Heart left ventricle (tissue), 16 donors: ENCODE data around the gene DIRAS1. TPM values are rescaled to one million over a fixed set of nuclear protein-coding genes. Genes with fewer than 3 reads are reported as not detected.

Experiments
- ATAC-seq, 4 donors: fragments of 200-7000 bp; cut with Tn5 transposase; one replicate each; pipeline ENCODE4 v1.9.1; 2020 to 2022; ENCODE audit warnings: moderate library complexity in 4 of 4, mild to moderate bottlenecking in 3 of 4, moderate number of reproducible peaks in 1 of 4
- DNase-seq, 5 donors: peaks; one replicate each; pipeline ENCODE4 v3.0.0-alpha.2; 2020
- H3K27ac ChIP-seq, 12 donors: fragments of 200-600 bp; sonication (generic) in 4 of 12; one replicate each; pipeline versions ENCODE4 v1.5.0 to v1.8.0; 2016 to 2022; ENCODE audit warnings: mild to moderate bottlenecking in 2 of 12
- H3K27me3 ChIP-seq, 9 donors: fragments of 200-600 bp; sonication (generic) in 2 of 9; one replicate each; pipeline versions ENCODE4 v1.5.1 to v1.8.0; 2016 to 2022; ENCODE audit warnings: mild to moderate bottlenecking in 3 of 9
- H3K36me3 ChIP-seq, 9 donors: fragments of 200-600 bp; sonication (generic) in 2 of 9; one replicate each; pipeline versions ENCODE4 v1.5.0 to v1.8.0; 2018 to 2022; ENCODE audit warnings: mild to moderate bottlenecking in 2 of 9
- H3K4me1 ChIP-seq, 12 donors: fragments of 200-600 bp; sonication (generic) in 4 of 12; one replicate each; pipeline versions ENCODE4 v1.5.0 to v1.8.0; 2016 to 2022; ENCODE audit warnings: mild to moderate bottlenecking in 3 of 12
- H3K4me3 ChIP-seq, 12 donors: fragments of 200-600 bp; sonication (generic) in 4 of 12; one replicate each; pipeline versions ENCODE4 v1.5.0 to v1.8.0; 2017 to 2022; ENCODE audit warnings: mild to moderate bottlenecking in 9 of 12, moderate library complexity in 4 of 12
- H3K9me3 ChIP-seq, 12 donors: fragments of 200-600 bp; sonication (generic) in 4 of 12; one replicate each; pipeline versions ENCODE4 v1.5.0 to v1.8.0; 2016 to 2022; ENCODE audit warnings: mild to moderate bottlenecking in 1 of 12
- CTCF ChIP-seq, 12 donors: fragments of 200-600 bp; sonication (generic) in 4 of 12; IDR thresholded peaks; one replicate each; pipeline versions ENCODE4 v1.5.0 to v1.8.0; 2018 to 2022; ENCODE audit warnings: antibody characterized with exemption in 12 of 12, mild to moderate bottlenecking in 5 of 12
- POLR2A ChIP-seq, 2 donors: fragments of 450-650 bp; IDR thresholded peaks; one replicate each; pipeline ENCODE4 v1.6.1; 2017; ENCODE audit warnings: antibody characterized with exemption in 2 of 2, mild to moderate bottlenecking in 2 of 2, moderate library complexity in 2 of 2
- WGBS, 4 donors: extraction: QIAGEN DNeasy Blood & Tissue Kit in 2 of 4; methylation state at CpG; one replicate each; pipeline versions ENCODE4 v1.1.5 to v1.1.7; 2013 to 2018; 5-methylcytosine and 5-hydroxymethylcytosine counted together
- intact Hi-C, 10 donors: fragments of 100-400 bp; cut with DNase I; formaldehyde crosslinking; loops; one replicate each; pipeline versions ENCODE4 v1.11.1 to v1.14.2; 2022
- polyA plus RNA-seq, 2 donors: library from polyadenylated mRNA; stranded (reverse); fragments of 200-250 nt; gene quantifications; one replicate each; pipeline ENCODE4 v1.2.3, GENCODE V29; 2013
- total RNA-seq, 9 donors: library from RNA; depleted of rRNA in 2 of 9; stranded (reverse); fragments of >200 nt in 2 of 9; fragmentation: NEBNext Ultra II Directional in 3 of 9; extraction: Animal tissue kit (Norgen Biotek cat#: 25700) in 3 of 9; gene quantifications; one replicate each; pipeline versions ENCODE4 v1.1.0 to v1.2.4, GENCODE V29; 2016 to 2023
- donor health status: ischemic (EF 13 %, LVEDD 7.1; RV severe dilation, severe dysfunction).
- donor health status: healthy with polysubstance abuse.
- donor health status: DM: no; HTN: yes; CAD: no.
- donor health status: DM: no; HTN: no; CAD: no.
- donor health status: ischemic (EF 25% LVEDD 6.9; RV normal size, moderate dysfunction).
- donor health status: ischemic (EF 25% LVEDD 5.7; RV mildly dilated, moderate dysfunction).
- donor health status: healthy.
- donor health status: DM: yes; HTN: yes; CAD: no.
- donor health status: ischemic (EF 35%, LVEDD 5.7; RV mildly dilated, moderate dysfunction).
- donor health status: nonischemic (EF 11% LVEDD 7.7; RV severe dilation, severe dysfunction).
- donor health status: DM: yes; HTN: yes; CAD: no.
- donor health status: PGD.
- donor health status: ischemic (EF 29% LVEDD 5.4; RV normal size, mild dysfunction).
- donor health status: nonischemic (EF 23%, LVEDD 6.1; RV moderate dilation, normal function).

The DIRAS1 gene
- total and polyA plus RNA-seq, 11 donors = 77.4 to 191 (median 142) TPM

GRCh38 chr19:2701361-2702169, 19.6 kb downstream of the DIRAS1 start:
- Histone ChIP-seq H3K4me3 (peak overlapping the region in 11 of 12 donors; percentile 20 to 81 (median 59)), H3K4me1 (peaks cover 0 to 33% (median 2%) of the 10 kb centered on the region in 12 donors), H3K27me3 (peaks cover 0 to 9% (median 0%) of the 10 kb centered on the region in 9 donors), H3K9me3 (no peaks in the 10 kb centered on the region), H3K36me3 (no peaks in the 10 kb centered on the region), H3K27ac (peak overlapping the region in 2 of 12 donors; percentile 75 to 85)
- intact Hi-C loops = loop anchor here in 3 of 10 donors (2.0 to 5.0 kb wide), 2 partner anchors 34 to 37 kb away; no protein-coding TSS in a partner anchor
- DNase-seq = no peak
- no peak for TF ChIP-seq CTCF (IDR thresholded peaks at IDR 0.05)
- TF ChIP-seq POLR2A (IDR thresholded peaks at IDR 0.05) = no peak
- no peak for ATAC-seq
- WGBS, 4 donors = 4 to 7% (median 5%) methylated on average over 9 of the region's 9 CpGs

GRCh38 chr19:2700660-2701360, 20.4 kb downstream of the DIRAS1 start:
- WGBS, 4 donors = 25 to 31% (median 29%) methylated on average over 26 of the region's 26 CpGs
- Histone ChIP-seq H3K4me3 (peak overlapping the region in 1 of 12 donors; percentile 11), H3K36me3 (no peaks in the 10 kb centered on the region), H3K27ac (peak overlapping the region in 1 of 12 donors; percentile 85), H3K4me1 (peaks cover 0 to 38% (median 3%) of the 10 kb centered on the region in 12 donors), H3K9me3 (no peaks in the 10 kb centered on the region), H3K27me3 (peaks cover 0 to 9% (median 0%) of the 10 kb centered on the region in 9 donors)
- TF ChIP-seq POLR2A (IDR thresholded peaks at IDR 0.05) (no peak), CTCF (IDR thresholded peaks at IDR 0.05) (no peak)
- DNase-seq (no peak), ATAC-seq (no peak)
- intact Hi-C loops = loop anchor here in 2 of 10 donors (5.0 kb wide), 1 partner anchor 34 kb away; no protein-coding TSS in a partner anchor

- TF ChIP-seq CTCF (IDR thresholded peaks at IDR 0.05) (no peak), POLR2A (IDR thresholded peaks at IDR 0.05) (no peak)
- 77 to 81% (median 80%) methylated on average over 15 of the region's 15 CpGs for WGBS, 4 donors
- Histone ChIP-seq H3K4me3 (no peak overlapping the region), H3K9me3 (no peaks in the 10 kb centered on the region), H3K36me3 (no peaks in the 10 kb centered on the region), H3K27ac (no peak overlapping the region), H3K27me3 (peaks cover 0 to 9% (median 0%) of the 10 kb centered on the region in 9 donors), H3K4me1 (peaks cover 0 to 50% (median 12%) of the 10 kb centered on the region in 12 donors)
- no peak for DNase-seq
- ATAC-seq = no peak
- intact Hi-C loops = loop anchor here in 2 of 10 donors (5.0 kb wide), 1 partner anchor 32 kb away; no protein-coding TSS in a partner anchor
Measured at GRCh38 chr19:2699413-2700140, 21.6 kb downstream of the DIRAS1 start.
